ENCODE results near the gene CFAP54.

GRCh38 chr12:96711364-96711763, 222.0 kb downstream of the CFAP54 start:
- TF ChIP-seq CTCF (IDR thresholded peaks at IDR 0.05) (no peak), POLR2A (IDR thresholded peaks at IDR 0.05) (no peak)

All from esophagus squamous epithelium (tissue), 4 donors.